Trophoblast cell (in vitro differentiated cells and primary cell): Measurements from ENCODE around the gene ARL8A.

Experiments
- DNase-seq, 2 donors: peaks; one replicate each; pipeline ENCODE4 v3.0.0-alpha.2; 2016
- H2AFZ ChIP-seq: 2 replicates; pipeline ENCODE4 v1.6.1; 2013; ENCODE audit warnings: low read length, moderate library complexity, mild to moderate bottlenecking; ENCODE audit not compliant: insufficient read depth, poor library complexity
- H2AK5ac ChIP-seq: 2 replicates; pipeline ENCODE4 v1.6.1; 2013; ENCODE audit warnings: mild to moderate bottlenecking, low read length
- H2BK120ac ChIP-seq: 2 replicates; pipeline ENCODE4 v1.6.1; 2013; ENCODE audit warnings: low read length, mild to moderate bottlenecking, moderate library complexity; ENCODE audit not compliant: insufficient read depth, poor library complexity
- H2BK12ac ChIP-seq: 2 replicates; pipeline ENCODE4 v1.6.1; 2013; ENCODE audit warnings: mild to moderate bottlenecking, low read length, moderate library complexity
- H2BK5ac ChIP-seq: 2 replicates; pipeline ENCODE4 v1.6.1; 2013; ENCODE audit warnings: low read length, low read depth, moderate library complexity, mild to moderate bottlenecking; ENCODE audit not compliant: poor library complexity
- H3K14ac ChIP-seq: 2 replicates; pipeline ENCODE4 v1.6.1; 2013; ENCODE audit warnings: mild to moderate bottlenecking, low read length
- H3K18ac ChIP-seq: 2 replicates; pipeline ENCODE4 v1.6.1; 2013; ENCODE audit warnings: mild to moderate bottlenecking, low read length
- H3K23ac ChIP-seq: 2 replicates; pipeline ENCODE4 v1.6.1; 2013; ENCODE audit warnings: low read length
- H3K27ac ChIP-seq: 2 replicates; pipeline ENCODE4 v1.5.1; 2013; ENCODE audit warnings: low read depth, mild to moderate bottlenecking, inconsistent platforms, low read length, moderate library complexity
- H3K27me3 ChIP-seq: 2 replicates; pipeline ENCODE4 v1.6.1; 2013; ENCODE audit warnings: inconsistent platforms, mild to moderate bottlenecking, low read length, moderate library complexity; ENCODE audit not compliant: insufficient read depth
- H3K36me3 ChIP-seq, 2 experiments: 1 replicate in 1 of 2; 2 replicates in 1 of 2; pipeline ENCODE4 v1.6.1; 2013; ENCODE audit warnings: low read length in 2 of 2, mild to moderate bottlenecking in 2 of 2, moderate library complexity in 1 of 2; ENCODE audit not compliant: insufficient read depth in 2 of 2, control insufficient read depth in 1 of 2
- H3K4ac ChIP-seq: 2 replicates; pipeline ENCODE4 v1.6.1; 2013; ENCODE audit warnings: low read depth, mild to moderate bottlenecking, low read length, moderate library complexity
- H3K4me1 ChIP-seq, 2 experiments: 1 replicate in 1 of 2; 2 replicates in 1 of 2; pipeline ENCODE4 v1.6.1; 2013; ENCODE audit warnings: low read length in 2 of 2, mild to moderate bottlenecking in 2 of 2, moderate library complexity in 1 of 2; ENCODE audit not compliant: insufficient read depth in 2 of 2, control insufficient read depth in 1 of 2
- H3K4me2 ChIP-seq: 2 replicates; pipeline ENCODE4 v1.6.1; 2013; ENCODE audit warnings: inconsistent platforms, mild to moderate bottlenecking, low read length, moderate library complexity
- H3K4me3 ChIP-seq: 2 replicates; pipeline ENCODE4 v1.5.1; 2013; ENCODE audit warnings: mild to moderate bottlenecking, low read depth, low read length, inconsistent platforms
- H3K79me1 ChIP-seq: one replicate; pipeline ENCODE4 v1.6.1; 2013; ENCODE audit warnings: low read length
- H3K79me2 ChIP-seq: 2 replicates; pipeline ENCODE4 v1.6.1; 2013; ENCODE audit warnings: low read length, mild to moderate bottlenecking; ENCODE audit not compliant: control insufficient read depth, insufficient read depth, poor library complexity
- H3K9ac ChIP-seq: 2 replicates; pipeline ENCODE4 v1.6.1; 2013; ENCODE audit warnings: mild to moderate bottlenecking, low read length
- H3K9me3 ChIP-seq: 2 replicates; pipeline ENCODE4 v1.6.1; 2013; ENCODE audit warnings: low read depth, mild to moderate bottlenecking, control low read depth, inconsistent platforms, low read length; ENCODE audit not compliant: insufficient read depth
- H4K12ac ChIP-seq: 2 replicates; pipeline ENCODE4 v1.6.1; 2013; ENCODE audit warnings: low read depth, mild to moderate bottlenecking, low read length, moderate library complexity
- H4K8ac ChIP-seq: 2 replicates; pipeline ENCODE4 v1.6.1; 2013; ENCODE audit warnings: low read depth, mild to moderate bottlenecking, low read length, moderate library complexity
- H4K91ac ChIP-seq: one replicate; pipeline ENCODE4 v1.6.1; 2013; ENCODE audit warnings: low read depth, mild to moderate bottlenecking, low read length, moderate library complexity
- WGBS: extraction: QIAGEN DNeasy Blood & Tissue Kit; methylation state at CpG from one replicate; pipeline ENCODE4 v1.1.7; 2013; ENCODE audit warnings: missing lambda C conversion rate; ENCODE audit not compliant: insufficient read length, insufficient coverage; ENCODE audit errors: extremely low coverage; 5-methylcytosine and 5-hydroxymethylcytosine counted together

The ARL8A gene

GRCh38 chr1:202133989-202134388 is 10.5 kb downstream of the ARL8A start:
- H2AFZ ChIP-seq, result no peak overlapping the region
- H3K4me2 ChIP-seq, result no peak overlapping the region
- WGBS, result no CpG with 5 or more reads among the region's 5 CpGs
- no peak overlapping the region for H4K12ac ChIP-seq
- no peak overlapping the region for H3K23ac ChIP-seq
- H3K18ac ChIP-seq, result no peak overlapping the region
- no peaks in the 10 kb centered on the region for H3K9me3 ChIP-seq
- no peaks in the 10 kb centered on the region for H3K27me3 ChIP-seq
- no peak overlapping the region for H3K4me3 ChIP-seq
- no peaks in the 10 kb centered on the region for H3K79me1 ChIP-seq
- DNase-seq, result no peak
- no peak overlapping the region for H3K27ac ChIP-seq
- H2BK12ac ChIP-seq, result no peak overlapping the region
- no peak overlapping the region for H2BK120ac ChIP-seq
- H2BK5ac ChIP-seq, result no peak overlapping the region
- no peak overlapping the region for H2AK5ac ChIP-seq
- H3K14ac ChIP-seq, result no peak overlapping the region
- no peak overlapping the region for H3K9ac ChIP-seq
- H3K4me1 ChIP-seq, result peaks cover 13 to 15% of the 10 kb centered on the region in 2 experiments
- H3K79me2 ChIP-seq, result no peaks in the 10 kb centered on the region
- H4K8ac ChIP-seq, result no peak overlapping the region
- no peak overlapping the region for H4K91ac ChIP-seq
- H3K36me3 ChIP-seq, result peaks cover 22 to 34% of the 10 kb centered on the region in 2 experiments
- H3K4ac ChIP-seq, result no peak overlapping the region

DNA sequence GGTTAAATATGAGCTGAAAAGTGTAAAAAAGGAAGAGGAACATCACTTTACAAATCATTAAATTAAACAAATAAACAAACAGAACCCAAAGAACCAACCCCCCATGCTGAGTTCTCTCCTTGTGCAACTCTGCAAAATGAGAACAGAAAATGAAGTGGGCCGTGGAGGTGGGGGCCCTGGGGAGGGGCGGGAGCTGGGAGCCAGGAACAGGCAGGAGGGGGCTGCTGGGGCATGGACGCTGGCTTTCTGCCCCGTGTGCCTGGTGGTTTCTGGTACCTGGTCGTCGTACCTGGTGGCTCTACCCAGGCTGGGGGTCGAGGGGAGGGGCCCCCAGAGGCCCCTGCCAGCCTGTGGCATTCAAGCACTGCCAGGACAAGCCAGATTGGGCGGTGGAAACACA is 11.0 kb downstream of the ARL8A start:
- DNase-seq, result no peak
- no CpG with 5 or more reads among the region's 8 CpGs for WGBS
- H4K8ac ChIP-seq, result no peak overlapping the region

DNA sequence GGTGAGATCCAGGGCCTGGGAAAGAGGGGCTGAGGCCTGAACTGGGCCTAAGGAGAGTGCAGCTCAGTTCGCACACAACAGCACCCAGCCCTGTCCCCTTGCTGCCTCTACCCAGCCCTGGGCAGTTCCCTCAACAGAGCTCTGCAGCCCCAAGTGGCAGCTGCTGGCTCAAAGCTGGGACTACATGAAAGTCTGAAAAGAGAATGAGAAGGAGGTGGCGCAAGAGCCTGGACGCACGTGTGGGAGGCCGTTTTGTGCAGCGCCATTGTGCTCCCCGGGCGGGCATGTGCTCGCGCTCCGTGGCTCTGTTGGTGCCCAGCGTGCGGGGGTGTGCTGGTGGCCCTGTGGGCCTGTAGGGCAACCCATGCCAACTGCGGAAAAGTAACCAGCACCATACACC is 11.5 kb downstream of the ARL8A start:
- H3K4me3 ChIP-seq, result no peak overlapping the region
- no peak overlapping the region for H3K4ac ChIP-seq
- H3K9ac ChIP-seq, result no peak overlapping the region
- peaks cover 13 to 15% of the 10 kb centered on the region in 2 experiments for H3K4me1 ChIP-seq
- H3K27ac ChIP-seq, result no peak overlapping the region
- no peak overlapping the region for H2BK12ac ChIP-seq
- H4K12ac ChIP-seq, result no peak overlapping the region
- no peak overlapping the region for H3K23ac ChIP-seq
- peak overlapping the region; percentile 5 for H2BK120ac ChIP-seq
- H2AK5ac ChIP-seq, result no peak overlapping the region
- no peaks in the 10 kb centered on the region for H3K79me2 ChIP-seq
- no peak overlapping the region for H4K8ac ChIP-seq
- peaks cover under 1% of the 10 kb centered on the region for H3K9me3 ChIP-seq
- peak overlapping the region; percentile 6 for H2AFZ ChIP-seq
- peaks cover 20 to 29% of the 10 kb centered on the region in 2 experiments for H3K36me3 ChIP-seq
- H4K91ac ChIP-seq, result peak overlapping the region; percentile 17
- H3K79me1 ChIP-seq, result no peaks in the 10 kb centered on the region
- H3K14ac ChIP-seq, result peak overlapping the region; percentile 18
- no peak for DNase-seq
- no peak overlapping the region for H3K4me2 ChIP-seq
- H2BK5ac ChIP-seq, result no peak overlapping the region
- no CpG with 5 or more reads among the region's 14 CpGs for WGBS
- peak overlapping the region; percentile 6 for H3K18ac ChIP-seq
- H3K27me3 ChIP-seq, result no peaks in the 10 kb centered on the region

More for the DNA sequence above, 11.0 kb downstream of the ARL8A start:
- no peak overlapping the region for H3K4me2 ChIP-seq
- no peaks in the 10 kb centered on the region for H3K79me1 ChIP-seq
- no peak overlapping the region for H2BK120ac ChIP-seq
- no peaks in the 10 kb centered on the region for H3K27me3 ChIP-seq
- no peak overlapping the region for H3K27ac ChIP-seq
- H3K4me3 ChIP-seq, result no peak overlapping the region
- no peaks in the 10 kb centered on the region for H3K79me2 ChIP-seq
- H2AFZ ChIP-seq, result no peak overlapping the region
- no peak overlapping the region for H2BK5ac ChIP-seq
- H4K91ac ChIP-seq, result no peak overlapping the region
- no peak overlapping the region for H3K14ac ChIP-seq
- no peak overlapping the region for H2AK5ac ChIP-seq
- H3K36me3 ChIP-seq, result peaks cover 22 to 34% of the 10 kb centered on the region in 2 experiments
- H3K18ac ChIP-seq, result no peak overlapping the region
- peaks cover 13 to 15% of the 10 kb centered on the region in 2 experiments for H3K4me1 ChIP-seq
- H2BK12ac ChIP-seq, result no peak overlapping the region
- no peak overlapping the region for H4K12ac ChIP-seq
- H3K23ac ChIP-seq, result no peak overlapping the region
- H3K9me3 ChIP-seq, result no peaks in the 10 kb centered on the region
- H3K9ac ChIP-seq, result no peak overlapping the region
- no peak overlapping the region for H3K4ac ChIP-seq

DNA sequence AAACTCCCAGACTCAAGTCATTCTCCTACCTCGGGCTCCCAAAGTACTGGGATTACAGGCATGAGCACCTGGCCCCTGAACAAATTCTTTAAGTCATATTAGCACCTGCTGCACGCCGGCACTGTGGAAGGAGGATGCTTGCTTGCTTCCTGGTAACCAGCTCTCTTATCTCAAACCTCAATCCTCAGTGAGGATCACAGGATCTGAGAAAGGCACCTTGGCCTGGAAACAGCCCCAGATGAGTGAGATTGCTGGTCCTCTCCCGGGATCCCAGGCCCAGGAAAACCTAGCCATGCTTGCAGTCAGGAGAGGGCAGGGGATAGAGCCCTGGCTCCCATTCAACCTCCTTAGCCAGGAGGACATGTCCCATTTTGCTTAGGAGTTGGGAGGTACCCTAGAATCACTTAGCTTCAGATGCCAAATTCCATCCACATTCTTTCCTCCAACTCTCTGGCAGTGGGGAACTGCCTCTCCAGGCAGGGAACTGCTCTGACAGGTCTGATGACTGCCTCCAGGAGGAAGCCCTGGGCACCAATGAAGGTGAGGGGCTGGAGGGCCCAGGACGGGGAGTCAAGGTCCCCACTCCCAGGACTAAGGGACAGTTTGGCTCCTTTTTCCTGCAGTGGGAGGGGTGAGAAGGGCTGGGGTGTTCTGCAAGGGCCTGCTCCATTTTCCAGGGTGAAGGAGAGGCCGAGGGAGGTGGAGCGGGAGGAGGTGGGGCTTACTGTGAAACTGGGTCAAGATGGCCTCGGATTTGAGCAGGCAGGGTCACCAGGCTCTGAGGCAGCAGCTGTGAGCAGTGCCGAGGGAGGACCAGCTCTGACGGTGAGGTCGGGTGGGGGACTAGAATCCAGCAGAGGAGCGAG is 12.3 kb downstream of the ARL8A start:
- H4K8ac ChIP-seq, result no peak overlapping the region
- H3K4me3 ChIP-seq, result no peak overlapping the region

More for the DNA sequence above, 12.3 kb downstream of the ARL8A start:
- H2BK12ac ChIP-seq, result no peak overlapping the region
- H3K9ac ChIP-seq, result no peak overlapping the region
- no peak overlapping the region for H3K4ac ChIP-seq
- no CpG with 5 or more reads among the region's 12 CpGs for WGBS
- no peaks in the 10 kb centered on the region for H3K27me3 ChIP-seq
- no peak overlapping the region for H3K23ac ChIP-seq
- H3K79me1 ChIP-seq, result no peaks in the 10 kb centered on the region
- no peak overlapping the region for H3K14ac ChIP-seq
- peak overlapping the region; percentile 30 for H3K4me2 ChIP-seq
- H2BK5ac ChIP-seq, result no peak overlapping the region
- H3K18ac ChIP-seq, result no peak overlapping the region
- H3K4me1 ChIP-seq, result peaks cover 13 to 15% of the 10 kb centered on the region in 2 experiments
- H2AK5ac ChIP-seq, result no peak overlapping the region
- no peak overlapping the region for H2AFZ ChIP-seq
- H3K27ac ChIP-seq, result peak overlapping the region; percentile 35
- peaks cover 17 to 24% of the 10 kb centered on the region in 2 experiments for H3K36me3 ChIP-seq
- peaks cover 1% of the 10 kb centered on the region for H3K9me3 ChIP-seq
- DNase-seq, result peak in 1 of 2 donors; percentile 23
- H4K91ac ChIP-seq, result peak overlapping the region; percentile 16
- no peak overlapping the region for H2BK120ac ChIP-seq
- no peak overlapping the region for H4K12ac ChIP-seq
- no peaks in the 10 kb centered on the region for H3K79me2 ChIP-seq
